HG03520 (cell line): ENCODE results near the gene SHC2.
A peak's percentile ranks its signal among the peaks of the same experiment; 100 is the strongest.

ENCODE experiments used
- ATAC-seq: cut with Tn5 transposase; IDR thresholded peaks from one replicate; pipeline ENCODE4 v1.9.1; 2021; ENCODE audit warnings: mild to moderate bottlenecking, moderate library complexity; ENCODE audit not compliant: unreplicated experiment

Gene SHC2

GRCh38 chr19:460877-461720 lies at the start of gene SHC2:
SHC2 (minus strand) TSS chr19:461033; CDS start chr19:460996, 37 bp downstream.
- no peak for ATAC-seq

GRCh38 chr19:508204-509150 lies 47.6 kb upstream of the SHC2 start:
- no peak for ATAC-seq

GRCh38 chr19:507286-508203 lies 46.7 kb upstream of the SHC2 start, which contains the start of gene TPGS1:
TPGS1 (plus strand) TSS chr19:507497; CDS start chr19:507507, 10 bp downstream.
- ATAC-seq, result peak; percentile 46

GRCh38 chr19:506404-507285 lies 45.8 kb upstream of the SHC2 start:
- peak; percentile 44 for ATAC-seq

GRCh38 chr19:504616-505015 lies 43.8 kb upstream of the SHC2 start:
- ATAC-seq, result no peak

GRCh38 chr19:501646-502045 lies 40.8 kb upstream of the SHC2 start:
- no peak for ATAC-seq

GRCh38 chr19:498977-499623 lies 38.3 kb upstream of the SHC2 start:
- no peak for ATAC-seq

- no peak for ATAC-seq
These were observed 37.7 kb upstream of the SHC2 start for GRCh38 chr19:498511-498891.

- no peak for ATAC-seq
These were observed 37.2 kb upstream of the SHC2 start for GRCh38 chr19:497869-498510.

GRCh38 chr19:497491-497868 lies 36.6 kb upstream of the SHC2 start:
- ATAC-seq, result no peak

GRCh38 chr19:496986-497385 lies 36.2 kb upstream of the SHC2 start:
- ATAC-seq, result no peak

- ATAC-seq, result no peak
These were observed 35.4 kb upstream of the SHC2 start, which contains the start of gene MADCAM1 for GRCh38 chr19:496112-496665. MADCAM1 (plus strand) TSS chr19:496486; CDS start chr19:496500, 14 bp downstream.

GRCh38 chr19:495402-496111 lies 34.7 kb upstream of the SHC2 start:
- no peak for ATAC-seq

GRCh38 chr19:495081-495401 lies 34.2 kb upstream of the SHC2 start:
- ATAC-seq, result no peak

GRCh38 chr19:494171-495080 lies 33.6 kb upstream of the SHC2 start:
- ATAC-seq, result no peak

GRCh38 chr19:493391-494170 lies 32.7 kb upstream of the SHC2 start:
- no peak for ATAC-seq
